Measurements from ENCODE around the gene FAM167B.

GRCh38 chr1:32198237-32199042, 48.6 kb upstream of the FAM167B start:
- TF ChIP-seq CTCF (IDR thresholded peaks at IDR 0.05; ENCODE audit: low read depth, low read length): no peak
- TF ChIP-seq POLR2A (IDR thresholded peaks at IDR 0.05; ENCODE audit: extremely low read depth, insufficient read length): no peak
- no peak for TF ChIP-seq MAX (IDR thresholded peaks at IDR 0.05; ENCODE audit: low read depth, low read length)
- no peak for TF ChIP-seq MYC (IDR thresholded peaks at IDR 0.05; ENCODE audit: low read depth, low read length)
